Liver (tissue), 3 donors: ENCODE results near the gene SLK.

Source experiments
- MAX ChIP-seq: IDR thresholded peaks from 2 replicates; pipeline ENCODE4 v1.6.1; 2016; ENCODE audit warnings: antibody characterized with exemption
- RAD21 ChIP-seq, 2 donors: IDR thresholded peaks; 2 replicates each; pipeline ENCODE4 v1.6.1; 2016; ENCODE audit warnings: antibody characterized with exemption in 2 of 2, mild to moderate bottlenecking in 2 of 2
- TAF1 ChIP-seq: conservative IDR thresholded peaks from 2 replicates; pipeline ENCODE4 v1.6.1; 2016; ENCODE audit warnings: antibody characterized with exemption, mild to moderate bottlenecking
- TF ChIP-seq, protein P1 (sequence below): IDR thresholded peaks from 2 replicates; pipeline ENCODE4 v1.6.1; 2016; ENCODE audit warnings: antibody characterized with exemption, mild to moderate bottlenecking
- TF ChIP-seq, protein P2 (sequence below): fragments of 150-350 bp; IDR thresholded peaks from 2 replicates; pipeline ENCODE4 v1.5.1; 2017; ENCODE audit warnings: improper control_type of control experiment, low read depth, low read length; ENCODE audit not compliant: missing input control
- donor health status: healthy.
- donor health status: healthy.

- TF ChIP-seq, protein P1, sequence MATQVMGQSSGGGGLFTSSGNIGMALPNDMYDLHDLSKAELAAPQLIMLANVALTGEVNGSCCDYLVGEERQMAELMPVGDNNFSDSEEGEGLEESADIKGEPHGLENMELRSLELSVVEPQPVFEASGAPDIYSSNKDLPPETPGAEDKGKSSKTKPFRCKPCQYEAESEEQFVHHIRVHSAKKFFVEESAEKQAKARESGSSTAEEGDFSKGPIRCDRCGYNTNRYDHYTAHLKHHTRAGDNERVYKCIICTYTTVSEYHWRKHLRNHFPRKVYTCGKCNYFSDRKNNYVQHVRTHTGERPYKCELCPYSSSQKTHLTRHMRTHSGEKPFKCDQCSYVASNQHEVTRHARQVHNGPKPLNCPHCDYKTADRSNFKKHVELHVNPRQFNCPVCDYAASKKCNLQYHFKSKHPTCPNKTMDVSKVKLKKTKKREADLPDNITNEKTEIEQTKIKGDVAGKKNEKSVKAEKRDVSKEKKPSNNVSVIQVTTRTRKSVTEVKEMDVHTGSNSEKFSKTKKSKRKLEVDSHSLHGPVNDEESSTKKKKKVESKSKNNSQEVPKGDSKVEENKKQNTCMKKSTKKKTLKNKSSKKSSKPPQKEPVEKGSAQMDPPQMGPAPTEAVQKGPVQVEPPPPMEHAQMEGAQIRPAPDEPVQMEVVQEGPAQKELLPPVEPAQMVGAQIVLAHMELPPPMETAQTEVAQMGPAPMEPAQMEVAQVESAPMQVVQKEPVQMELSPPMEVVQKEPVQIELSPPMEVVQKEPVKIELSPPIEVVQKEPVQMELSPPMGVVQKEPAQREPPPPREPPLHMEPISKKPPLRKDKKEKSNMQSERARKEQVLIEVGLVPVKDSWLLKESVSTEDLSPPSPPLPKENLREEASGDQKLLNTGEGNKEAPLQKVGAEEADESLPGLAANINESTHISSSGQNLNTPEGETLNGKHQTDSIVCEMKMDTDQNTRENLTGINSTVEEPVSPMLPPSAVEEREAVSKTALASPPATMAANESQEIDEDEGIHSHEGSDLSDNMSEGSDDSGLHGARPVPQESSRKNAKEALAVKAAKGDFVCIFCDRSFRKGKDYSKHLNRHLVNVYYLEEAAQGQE, result no peak
- TF ChIP-seq, protein P2, sequence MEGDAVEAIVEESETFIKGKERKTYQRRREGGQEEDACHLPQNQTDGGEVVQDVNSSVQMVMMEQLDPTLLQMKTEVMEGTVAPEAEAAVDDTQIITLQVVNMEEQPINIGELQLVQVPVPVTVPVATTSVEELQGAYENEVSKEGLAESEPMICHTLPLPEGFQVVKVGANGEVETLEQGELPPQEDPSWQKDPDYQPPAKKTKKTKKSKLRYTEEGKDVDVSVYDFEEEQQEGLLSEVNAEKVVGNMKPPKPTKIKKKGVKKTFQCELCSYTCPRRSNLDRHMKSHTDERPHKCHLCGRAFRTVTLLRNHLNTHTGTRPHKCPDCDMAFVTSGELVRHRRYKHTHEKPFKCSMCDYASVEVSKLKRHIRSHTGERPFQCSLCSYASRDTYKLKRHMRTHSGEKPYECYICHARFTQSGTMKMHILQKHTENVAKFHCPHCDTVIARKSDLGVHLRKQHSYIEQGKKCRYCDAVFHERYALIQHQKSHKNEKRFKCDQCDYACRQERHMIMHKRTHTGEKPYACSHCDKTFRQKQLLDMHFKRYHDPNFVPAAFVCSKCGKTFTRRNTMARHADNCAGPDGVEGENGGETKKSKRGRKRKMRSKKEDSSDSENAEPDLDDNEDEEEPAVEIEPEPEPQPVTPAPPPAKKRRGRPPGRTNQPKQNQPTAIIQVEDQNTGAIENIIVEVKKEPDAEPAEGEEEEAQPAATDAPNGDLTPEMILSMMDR, result no peak
- TF ChIP-seq TAF1 (no peak), RAD21 (IDR thresholded peaks at IDR 0.05) (no peak), MAX (no peak)
These were observed 73.4 kb downstream of the SLK start for GRCh38 chr10:104040382-104040781.
